ENCODE data around the gene EPHB4. TPM values are rescaled to one million over a fixed set of nuclear protein-coding genes. Genes with fewer than 3 reads are reported as not detected.

Gene EPHB4
- total RNA-seq, 4 donors from 2014 or later = 26.2 to 92.4 (median 59.0) TPM

DNA sequence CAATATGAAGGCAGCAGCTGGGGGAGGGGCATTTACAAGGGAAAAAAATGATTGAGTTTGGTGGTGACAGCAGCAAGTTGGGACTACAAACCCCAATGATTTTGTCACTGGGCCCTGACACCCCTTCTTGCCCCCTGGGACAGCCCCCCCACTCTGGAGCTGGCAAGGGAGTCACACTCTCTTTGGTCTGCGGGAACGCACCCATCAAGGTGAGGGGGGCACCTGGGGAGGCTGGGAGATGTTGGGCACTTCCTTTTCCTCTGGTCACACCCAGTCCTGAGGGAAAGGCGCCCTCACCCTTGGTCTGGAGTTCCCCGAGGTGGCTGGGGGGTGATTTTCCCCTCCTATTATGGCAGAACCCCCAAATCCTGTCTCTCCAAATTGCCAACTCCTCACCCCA is 24.4 kb downstream of the EPHB4 start:
- H3K4me3 ChIP-seq = peak overlapping the region in 3 of 4 donors; percentile 19 to 36 (median 32)
- H3K9me3 ChIP-seq = no peaks in the 10 kb centered on the region
- peak overlapping the region; percentile 76 to 85 (median 81) for H3K27ac ChIP-seq (replicated peaks in 1 of 4)
- no peaks in the 10 kb centered on the region for H3K27me3 ChIP-seq
- intact Hi-C loops (cut with DNase I) = no loop called here
- TF ChIP-seq, protein P1, sequence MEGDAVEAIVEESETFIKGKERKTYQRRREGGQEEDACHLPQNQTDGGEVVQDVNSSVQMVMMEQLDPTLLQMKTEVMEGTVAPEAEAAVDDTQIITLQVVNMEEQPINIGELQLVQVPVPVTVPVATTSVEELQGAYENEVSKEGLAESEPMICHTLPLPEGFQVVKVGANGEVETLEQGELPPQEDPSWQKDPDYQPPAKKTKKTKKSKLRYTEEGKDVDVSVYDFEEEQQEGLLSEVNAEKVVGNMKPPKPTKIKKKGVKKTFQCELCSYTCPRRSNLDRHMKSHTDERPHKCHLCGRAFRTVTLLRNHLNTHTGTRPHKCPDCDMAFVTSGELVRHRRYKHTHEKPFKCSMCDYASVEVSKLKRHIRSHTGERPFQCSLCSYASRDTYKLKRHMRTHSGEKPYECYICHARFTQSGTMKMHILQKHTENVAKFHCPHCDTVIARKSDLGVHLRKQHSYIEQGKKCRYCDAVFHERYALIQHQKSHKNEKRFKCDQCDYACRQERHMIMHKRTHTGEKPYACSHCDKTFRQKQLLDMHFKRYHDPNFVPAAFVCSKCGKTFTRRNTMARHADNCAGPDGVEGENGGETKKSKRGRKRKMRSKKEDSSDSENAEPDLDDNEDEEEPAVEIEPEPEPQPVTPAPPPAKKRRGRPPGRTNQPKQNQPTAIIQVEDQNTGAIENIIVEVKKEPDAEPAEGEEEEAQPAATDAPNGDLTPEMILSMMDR (IDR thresholded peaks at IDR 0.05) = no peak
- TF ChIP-seq EP300 (IDR thresholded peaks at IDR 0.05) = no peak
- TF ChIP-seq POLR2AphosphoS5 (IDR thresholded peaks at IDR 0.05) = no peak
- TF ChIP-seq POLR2A (IDR thresholded peaks at IDR 0.05; ENCODE audit: low read depth) = no peak
- H3K4me1 ChIP-seq = peaks cover 35 to 61% (median 50%) of the 10 kb centered on the region in 4 donors
- peaks cover 4 to 50% (median 36%) of the 10 kb centered on the region in 4 donors for H3K36me3 ChIP-seq
- DNase-seq (ENCODE audit: extremely low spot score) = no peak
- WGBS = 69% methylated on average over 4 of the region's 4 CpGs

DNA sequence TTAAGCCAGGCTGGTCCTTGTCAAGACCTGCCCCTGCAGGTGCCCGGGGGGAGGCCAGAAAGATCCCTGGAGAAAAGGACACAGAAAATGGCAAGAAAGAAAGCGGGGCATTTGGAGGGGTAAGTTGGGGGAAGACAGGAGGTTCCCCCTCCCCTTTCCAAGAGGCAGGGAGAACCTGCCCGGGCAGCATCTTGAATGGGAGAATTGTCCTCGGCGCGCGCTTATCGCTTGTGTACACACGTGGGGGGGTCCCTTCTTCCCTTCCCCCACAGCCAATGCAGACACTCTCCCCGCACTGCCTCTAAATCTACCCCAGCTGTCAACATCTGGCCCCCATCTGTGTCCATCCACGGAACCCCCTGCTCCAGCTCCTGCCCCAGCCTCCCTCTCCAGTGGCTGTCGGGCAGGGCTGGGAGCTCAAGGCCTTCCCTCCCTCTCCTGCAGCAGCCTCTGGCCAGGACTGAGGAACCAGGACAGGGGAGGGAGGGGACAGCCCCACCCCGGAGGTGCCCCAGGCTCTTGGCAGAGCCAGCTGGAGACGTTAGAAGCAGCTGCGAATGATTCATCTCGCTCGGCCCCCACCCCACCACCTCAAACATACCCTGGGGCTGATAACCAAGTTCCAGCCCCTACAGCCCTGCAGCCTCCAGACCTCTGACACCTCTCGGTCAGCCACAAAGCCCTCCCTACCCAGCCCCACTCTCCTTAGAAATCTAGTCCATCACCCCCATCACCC is 25.3 kb downstream of the EPHB4 start:
- peaks cover 4 to 41% (median 26%) of the 10 kb centered on the region in 4 donors for H3K36me3 ChIP-seq
- H3K4me3 ChIP-seq = no peak overlapping the region
- no peak for DNase-seq (ENCODE audit: extremely low spot score)
- WGBS = 50% methylated on average over 18 of the region's 18 CpGs
- intact Hi-C loops (cut with DNase I) = no loop called here
- peaks cover 0 to 2% (median 0%) of the 10 kb centered on the region in 4 donors for H3K27me3 ChIP-seq
- TF ChIP-seq POLR2AphosphoS5 (IDR thresholded peaks at IDR 0.05) = peak; percentile 27 to 59
- TF ChIP-seq, protein P1 (IDR thresholded peaks at IDR 0.05) = no peak
- TF ChIP-seq POLR2A (IDR thresholded peaks at IDR 0.05; ENCODE audit: low read depth) = no peak
- peak overlapping the region; percentile 76 to 85 (median 81) for H3K27ac ChIP-seq (replicated peaks in 1 of 4)
- H3K9me3 ChIP-seq = no peaks in the 10 kb centered on the region
- peaks cover 35 to 61% (median 50%) of the 10 kb centered on the region in 4 donors for H3K4me1 ChIP-seq

DNA sequence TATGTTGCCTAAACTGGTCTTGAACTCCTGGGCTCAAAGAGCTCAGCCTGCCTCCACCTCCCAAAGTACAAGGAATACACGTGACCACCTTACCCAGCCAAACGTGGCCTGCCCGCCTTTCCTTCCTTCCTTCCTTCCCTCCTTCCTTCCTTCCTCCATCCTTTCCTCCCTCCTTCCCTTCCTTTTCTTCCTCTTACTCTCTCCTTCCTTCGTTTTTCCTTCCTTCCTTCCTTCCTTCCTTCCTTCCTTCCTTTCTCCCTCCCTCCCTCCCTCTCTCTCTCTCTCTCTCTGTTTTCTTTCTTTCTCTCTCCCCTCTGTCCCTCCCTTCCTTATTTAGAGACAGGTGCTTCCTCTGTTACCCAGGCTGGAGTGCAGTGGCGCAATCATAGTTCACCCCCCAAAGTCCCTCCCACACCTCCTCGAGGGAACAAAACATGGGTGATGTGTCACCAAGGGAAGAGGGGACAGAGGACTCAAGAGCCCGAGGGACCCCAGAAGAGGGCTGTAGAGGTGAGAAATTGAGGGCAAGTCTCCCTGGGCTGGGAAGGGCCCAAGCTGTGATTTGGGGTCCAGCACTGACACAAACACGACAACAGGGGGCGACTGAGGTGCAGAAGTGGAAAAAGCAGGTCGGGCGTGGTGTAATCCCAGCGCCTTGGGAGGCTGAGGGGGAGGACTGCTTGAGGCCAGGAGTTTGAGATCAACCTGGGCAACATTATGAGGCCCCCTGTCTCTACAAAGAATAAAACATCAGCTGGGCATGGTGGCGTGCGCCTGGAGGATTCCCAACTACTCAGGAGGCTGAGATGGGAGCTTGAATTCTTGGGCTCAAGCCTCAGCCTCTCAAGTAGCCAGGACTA is 28.1 kb downstream of the EPHB4 start:
- DNase-seq (ENCODE audit: extremely low spot score) = peak; percentile 93
- Histone ChIP-seq H3K4me1 (peaks cover 27 to 49% (median 40%) of the 10 kb centered on the region in 4 donors), H3K36me3 (peaks cover 0 to 14% (median 0%) of the 10 kb centered on the region in 4 donors), H3K27ac (replicated peaks in 1 of 4) (no peak overlapping the region), H3K9me3 (no peaks in the 10 kb centered on the region), H3K4me3 (no peak overlapping the region), H3K27me3 (peaks cover 0 to 10% (median 0%) of the 10 kb centered on the region in 4 donors)
- intact Hi-C loops (cut with DNase I) = loop anchor here (1.0 kb wide), 1 partner anchor 53 kb away; the partner anchor contains the start of gene SLC12A9
- WGBS = 13% methylated on average over 14 of the region's 14 CpGs
- TF ChIP-seq POLR2AphosphoS5 (IDR thresholded peaks at IDR 0.05) (peak; percentile 6 to 24), POLR2A (IDR thresholded peaks at IDR 0.05; ENCODE audit: low read depth) (no peak), EP300 (IDR thresholded peaks at IDR 0.05) (no peak)
- TF ChIP-seq, protein P1 (IDR thresholded peaks at IDR 0.05) = peak; percentile 65 to 82 (median 82)

DNA sequence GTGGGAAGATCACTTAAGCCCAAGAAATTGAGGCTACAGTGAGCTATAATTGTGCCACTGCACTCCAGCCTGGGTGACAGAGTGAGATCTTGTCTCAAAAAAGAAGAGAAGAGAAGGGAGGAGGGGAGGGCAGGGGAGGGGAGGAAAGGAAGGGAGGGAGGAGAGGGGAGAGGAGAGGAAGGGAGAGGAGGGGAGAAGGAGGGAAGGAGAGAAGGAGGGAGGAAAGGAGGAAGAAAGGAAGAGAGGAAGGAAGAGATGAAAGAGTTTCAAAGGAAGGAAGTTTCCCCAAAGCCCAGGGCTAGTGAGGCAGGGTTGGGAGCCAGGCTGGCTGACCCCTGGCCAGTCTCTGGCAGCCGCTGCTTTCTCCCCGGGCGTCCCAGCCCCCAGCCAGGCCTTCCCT is 32.6 kb downstream of the EPHB4 start:
- Histone ChIP-seq H3K4me3 (no peak overlapping the region), H3K9me3 (no peaks in the 10 kb centered on the region), H3K27ac (replicated peaks in 1 of 4) (no peak overlapping the region), H3K36me3 (no peaks in the 10 kb centered on the region), H3K27me3 (peaks cover 0 to 45% (median 0%) of the 10 kb centered on the region in 4 donors), H3K4me1 (peaks cover 0 to 6% (median 5%) of the 10 kb centered on the region in 4 donors)
- DNase-seq (ENCODE audit: extremely low spot score) = no peak
- TF ChIP-seq EP300 (IDR thresholded peaks at IDR 0.05) (no peak), POLR2AphosphoS5 (IDR thresholded peaks at IDR 0.05) (no peak), POLR2A (IDR thresholded peaks at IDR 0.05; ENCODE audit: low read depth) (no peak)
- TF ChIP-seq, protein P1 (IDR thresholded peaks at IDR 0.05) = no peak
- WGBS = 20% methylated on average over 3 of the region's 3 CpGs
- intact Hi-C loops (cut with DNase I) = no loop called here

Measured in esophagus muscularis mucosa (tissue), 4 donors.